Colonic mucosa (tissue), 4 donors: ENCODE data around the gene TIMP2. TPM values are rescaled to one million over a fixed set of nuclear protein-coding genes. Genes with fewer than 3 reads are reported as not detected.

Experiments
- DNase-seq: peaks from one replicate; pipeline ENCODE4 v3.0.0-alpha.2; 2020
- H3K27ac ChIP-seq: fragments of 200-600 bp; one replicate; pipeline ENCODE4 v1.8.0; 2021
- H3K27me3 ChIP-seq: fragments of 200-600 bp; one replicate; pipeline ENCODE4 v1.8.0; 2021
- H3K36me3 ChIP-seq: fragments of 200-600 bp; one replicate; pipeline ENCODE4 v1.8.0; 2021
- H3K4me1 ChIP-seq: fragments of 200-600 bp; one replicate; pipeline ENCODE4 v1.8.0; 2021; ENCODE audit warnings: mild to moderate bottlenecking
- H3K4me3 ChIP-seq: fragments of 200-600 bp; one replicate; pipeline ENCODE4 v1.8.0; 2021
- H3K9ac ChIP-seq, 2 donors: one replicate each; pipeline ENCODE4 v1.7.0; 2013; ENCODE audit warnings: control low read depth in 2 of 2, low read depth in 2 of 2, low read length in 2 of 2
- H3K9me3 ChIP-seq: fragments of 200-600 bp; one replicate; pipeline ENCODE4 v1.8.0; 2021
- intact Hi-C: fragments of 100-400 bp; cut with DNase I; formaldehyde crosslinking; loops from one replicate; pipeline ENCODE4 v1.14.1; 2022
- total RNA-seq, 2 donors: library from RNA; stranded (reverse); fragmentation: NEBNext Ultra II Directional in 1 of 2; extraction: Animal tissue kit (Norgen Biotek cat#: 25700) in 1 of 2; gene quantifications; one replicate each; pipeline ENCODE4 v1.2.1, GENCODE V29; 2021
- TF ChIP-seq, protein P1 (sequence below): fragments of 200-600 bp; IDR thresholded peaks from one replicate; pipeline ENCODE4 v1.8.0; 2022; ENCODE audit warnings: antibody characterized with exemption, mild to moderate bottlenecking
- donor health status: healthy.
- donor health status: DM: no; HTN: no; CAD: no.
- donor health status: DM: no; HTN: no; CAD: no.

The TIMP2 gene
- total RNA-seq, 2 donors from 2014 or later: 42.8 to 86.1 TPM

DNA sequence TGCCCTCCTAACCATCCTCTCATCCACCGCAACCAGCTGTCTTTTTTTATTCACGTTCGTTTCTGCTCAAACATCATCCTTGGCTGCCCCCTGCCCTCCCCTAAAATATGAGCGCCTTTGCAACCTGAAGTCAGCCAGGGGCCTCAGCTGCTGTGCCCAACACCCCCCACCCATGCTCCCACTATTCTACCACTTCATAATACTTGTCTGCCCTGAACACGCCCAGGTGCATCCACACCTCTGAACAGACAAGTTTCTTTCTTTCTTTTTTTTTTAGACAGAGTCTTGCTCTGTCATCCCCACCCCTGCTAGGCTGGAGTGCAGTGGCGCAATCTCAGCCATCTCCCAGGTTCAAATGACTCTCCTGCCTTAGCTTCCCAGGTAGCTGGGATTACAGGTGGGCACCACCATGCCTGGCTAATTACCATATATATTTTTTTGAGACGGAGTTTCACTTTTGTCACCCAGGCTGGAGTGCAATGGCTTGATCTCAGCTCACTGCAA is 49.0 kb downstream of the TIMP2 start:
- intact Hi-C loops: no loop called here
- peaks cover 5% of the 10 kb centered on the region for H3K4me1 ChIP-seq
- H3K36me3 ChIP-seq: no peaks in the 10 kb centered on the region
- H3K9me3 ChIP-seq: no peaks in the 10 kb centered on the region
- DNase-seq: no peak
- H3K4me3 ChIP-seq: no peak overlapping the region
- TF ChIP-seq, protein P1, sequence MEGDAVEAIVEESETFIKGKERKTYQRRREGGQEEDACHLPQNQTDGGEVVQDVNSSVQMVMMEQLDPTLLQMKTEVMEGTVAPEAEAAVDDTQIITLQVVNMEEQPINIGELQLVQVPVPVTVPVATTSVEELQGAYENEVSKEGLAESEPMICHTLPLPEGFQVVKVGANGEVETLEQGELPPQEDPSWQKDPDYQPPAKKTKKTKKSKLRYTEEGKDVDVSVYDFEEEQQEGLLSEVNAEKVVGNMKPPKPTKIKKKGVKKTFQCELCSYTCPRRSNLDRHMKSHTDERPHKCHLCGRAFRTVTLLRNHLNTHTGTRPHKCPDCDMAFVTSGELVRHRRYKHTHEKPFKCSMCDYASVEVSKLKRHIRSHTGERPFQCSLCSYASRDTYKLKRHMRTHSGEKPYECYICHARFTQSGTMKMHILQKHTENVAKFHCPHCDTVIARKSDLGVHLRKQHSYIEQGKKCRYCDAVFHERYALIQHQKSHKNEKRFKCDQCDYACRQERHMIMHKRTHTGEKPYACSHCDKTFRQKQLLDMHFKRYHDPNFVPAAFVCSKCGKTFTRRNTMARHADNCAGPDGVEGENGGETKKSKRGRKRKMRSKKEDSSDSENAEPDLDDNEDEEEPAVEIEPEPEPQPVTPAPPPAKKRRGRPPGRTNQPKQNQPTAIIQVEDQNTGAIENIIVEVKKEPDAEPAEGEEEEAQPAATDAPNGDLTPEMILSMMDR: no peak
- H3K27ac ChIP-seq: no peak overlapping the region
- no peak overlapping the region for H3K9ac ChIP-seq
- no peaks in the 10 kb centered on the region for H3K27me3 ChIP-seq

GRCh38 chr17:78875363-78876093 is 49.7 kb downstream of the TIMP2 start:
- DNase-seq: no peak
- H3K4me3 ChIP-seq: no peak overlapping the region
- H3K4me1 ChIP-seq: peaks cover 5% of the 10 kb centered on the region
- no peak overlapping the region for H3K9ac ChIP-seq
- H3K27me3 ChIP-seq: no peaks in the 10 kb centered on the region
- H3K27ac ChIP-seq: no peak overlapping the region
- no peaks in the 10 kb centered on the region for H3K36me3 ChIP-seq
- no peaks in the 10 kb centered on the region for H3K9me3 ChIP-seq
- intact Hi-C loops: no loop called here
- TF ChIP-seq, protein P1: no peak

DNA sequence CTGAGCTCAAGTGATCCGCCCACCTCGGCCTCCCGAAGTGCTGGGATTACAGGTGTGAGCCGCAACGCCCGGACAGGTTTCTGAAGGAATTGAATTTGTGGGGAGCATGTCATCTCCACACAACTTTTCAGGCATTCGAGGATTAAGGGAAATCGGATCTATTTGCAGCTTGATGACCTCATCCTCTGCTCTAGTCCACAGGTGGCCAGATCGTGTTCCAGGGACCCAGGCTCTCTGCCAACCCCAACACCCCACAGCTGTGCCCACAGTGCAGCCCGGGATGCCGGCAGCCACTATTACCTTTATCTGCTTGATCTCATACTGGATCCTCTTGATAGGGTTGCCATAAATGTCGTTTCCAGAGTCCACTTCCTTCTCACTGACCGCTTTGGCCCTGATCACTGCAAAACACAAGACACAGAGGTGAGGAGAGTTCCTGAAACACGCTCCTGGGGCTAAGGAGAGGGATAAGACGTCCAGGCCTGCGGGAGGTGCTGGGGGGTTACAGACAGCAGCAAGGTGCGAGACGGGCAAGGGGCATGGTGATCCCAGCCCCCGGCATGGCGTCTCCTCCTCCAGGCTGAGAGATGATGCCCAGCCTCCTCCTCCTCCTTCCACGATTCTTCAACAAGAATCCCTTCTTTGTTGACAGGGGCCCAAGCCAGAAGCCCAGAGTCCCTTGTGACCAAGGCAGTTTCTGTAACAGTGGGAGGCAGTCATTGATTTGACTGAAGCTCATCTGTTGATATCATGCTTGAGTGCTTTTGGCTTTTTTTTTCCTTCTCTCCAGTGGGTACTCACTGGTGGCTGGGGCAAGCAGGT is 51.5 kb downstream of the TIMP2 start:
- DNase-seq: no peak
- intact Hi-C loops: no loop called here
- H3K4me1 ChIP-seq: no peaks in the 10 kb centered on the region
- H3K27ac ChIP-seq: no peak overlapping the region
- no peaks in the 10 kb centered on the region for H3K9me3 ChIP-seq
- no peak overlapping the region for H3K9ac ChIP-seq
- H3K36me3 ChIP-seq: no peaks in the 10 kb centered on the region
- H3K27me3 ChIP-seq: no peaks in the 10 kb centered on the region
- TF ChIP-seq, protein P1: no peak
- H3K4me3 ChIP-seq: no peak overlapping the region

DNA sequence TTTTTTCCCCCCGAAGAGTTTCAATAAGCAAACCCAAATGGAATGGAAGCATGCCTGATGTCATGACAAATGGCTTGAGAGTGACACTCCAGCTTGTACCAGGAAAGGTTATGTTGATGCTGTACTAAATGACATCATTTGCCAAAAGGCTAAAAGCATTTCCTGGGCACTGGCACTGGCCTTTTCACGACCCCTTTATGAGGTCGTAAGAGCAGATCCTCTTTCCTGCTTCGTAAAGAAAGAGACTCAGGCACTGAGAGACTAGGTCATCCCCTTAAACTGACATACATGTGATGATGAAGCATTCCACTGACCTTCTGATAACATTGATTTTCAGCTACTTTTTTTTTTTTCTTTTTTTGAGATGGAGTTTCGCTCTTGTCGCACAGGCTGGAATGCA is 52.7 kb downstream of the TIMP2 start:
- Histone ChIP-seq H3K4me1 (no peaks in the 10 kb centered on the region), H3K36me3 (no peaks in the 10 kb centered on the region), H3K9ac (no peak overlapping the region), H3K27me3 (no peaks in the 10 kb centered on the region), H3K4me3 (no peak overlapping the region), H3K9me3 (no peaks in the 10 kb centered on the region), H3K27ac (no peak overlapping the region)
- DNase-seq: no peak
- TF ChIP-seq, protein P1: no peak
- intact Hi-C loops: no loop called here

DNA sequence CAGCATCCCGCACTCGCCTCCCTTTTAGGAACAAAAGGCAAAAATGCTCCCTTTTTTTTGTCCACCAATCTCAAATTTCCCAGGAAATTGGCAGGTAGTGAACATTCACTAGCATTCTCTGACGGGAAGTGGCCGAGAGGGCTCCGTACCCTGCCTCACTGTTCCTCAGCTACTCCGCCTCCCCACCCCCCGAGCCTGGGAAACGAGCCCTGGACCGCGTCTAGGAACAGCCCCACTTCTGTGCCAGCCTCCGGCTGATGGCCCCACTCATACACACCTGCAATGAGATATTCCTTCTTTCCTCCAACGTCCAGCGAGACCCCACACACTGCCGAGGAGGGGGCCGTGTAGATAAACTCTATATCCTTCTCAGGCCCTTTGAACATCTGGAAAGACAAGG is 54.6 kb downstream of the TIMP2 start:
- DNase-seq: no peak
- intact Hi-C loops: no loop called here
- H3K27me3 ChIP-seq: no peaks in the 10 kb centered on the region
- no peaks in the 10 kb centered on the region for H3K9me3 ChIP-seq
- no peak overlapping the region for H3K9ac ChIP-seq
- no peak overlapping the region for H3K27ac ChIP-seq
- TF ChIP-seq, protein P1: no peak
- no peaks in the 10 kb centered on the region for H3K36me3 ChIP-seq
- H3K4me1 ChIP-seq: no peaks in the 10 kb centered on the region
- no peak overlapping the region for H3K4me3 ChIP-seq
